Kidney (tissue), 14 donors: Measurements from ENCODE around the gene DOK4. TPM values are rescaled to one million over a fixed set of nuclear protein-coding genes. Genes with fewer than 3 reads are reported as not detected.

ENCODE experiments used
- DNase-seq, 5 donors: peaks; one replicate each; pipeline ENCODE4 v3.0.0-alpha.2; 2013 to 2020
- FAIRE-seq: peaks from 2 replicates; lab custom pipeline; 2012; peaks lifted over from hg19 to GRCh38; lab: Jason Lieb, UNC
- H3K27ac ChIP-seq, 2 donors: one replicate each; pipeline ENCODE4 v1.7.0; 2013; ENCODE audit warnings: low read depth in 2 of 2, low read length in 2 of 2, inconsistent platforms in 1 of 2
- H3K27me3 ChIP-seq: one replicate; pipeline ENCODE4 v1.7.1; 2013; ENCODE audit warnings: low read length, inconsistent platforms; ENCODE audit not compliant: control insufficient read depth, insufficient read depth
- H3K36me3 ChIP-seq, 3 donors: one replicate each; pipeline versions ENCODE4 v1.7.0 to v1.7.1; 2013; ENCODE audit warnings: low read length in 3 of 3, control low read depth in 1 of 3, inconsistent platforms in 1 of 3; ENCODE audit not compliant: insufficient read depth in 3 of 3, control insufficient read depth in 2 of 3
- H3K4me1 ChIP-seq, 3 donors: one replicate each; pipeline versions ENCODE4 v1.7.0 to v1.7.1; 2013; ENCODE audit warnings: low read length in 3 of 3, inconsistent platforms in 1 of 3, low read depth in 1 of 3; ENCODE audit not compliant: control insufficient read depth in 2 of 3, insufficient read depth in 2 of 3
- H3K4me3 ChIP-seq, 3 donors: one replicate each; pipeline versions ENCODE4 v1.7.0 to v1.8.1; 2013; ENCODE audit warnings: low read length in 3 of 3, control low read depth in 1 of 3, inconsistent platforms in 1 of 3
- H3K9ac ChIP-seq, 3 donors: one replicate each; pipeline versions ENCODE4 v1.7.0 to v1.7.1; 2013; ENCODE audit warnings: low read length in 3 of 3, control low read depth in 1 of 3, inconsistent platforms in 1 of 3
- H3K9me3 ChIP-seq, 3 donors: one replicate each; pipeline versions ENCODE4 v1.7.0 to v1.7.1; 2013; ENCODE audit warnings: low read length in 3 of 3, control low read depth in 1 of 3, inconsistent platforms in 1 of 3; ENCODE audit not compliant: control insufficient read depth in 2 of 3, insufficient read depth in 1 of 3
- intact Hi-C: fragments of 100-400 bp; cut with DNase I; formaldehyde crosslinking; loops from one replicate; pipeline ENCODE4 v1.11.1; 2022
- polyA plus RNA-seq: library from polyadenylated mRNA; stranded (reverse); fragments of 350-450 nt; fragmentation: Illumina TruSeq; extraction: RNeasy Lipid Tissue Mini Kit (QIAGEN cat#74804); gene quantifications from one replicate; pipeline ENCODE4 v1.2.3, GENCODE V29; 2014; ENCODE audit warnings: low read depth, low replicate concordance; ENCODE audit not compliant: insufficient read depth
- total RNA-seq: library from RNA; stranded (reverse); fragmentation: NEBNext Ultra II Directional; extraction: Animal tissue kit (Norgen Biotek cat#: 25700); gene quantifications from one replicate; pipeline ENCODE4 v1.2.1, GENCODE V29; 2021
- TF ChIP-seq, protein P1 (sequence below): IDR thresholded peaks from 3 replicates; pipeline ENCODE4 v1.5.1; 2012; ENCODE audit warnings: mild to moderate bottlenecking, moderate library complexity, borderline replicate concordance; ENCODE audit not compliant: insufficient read depth; ENCODE audit errors: extremely low read depth
- donor health status: control.
- donor health status: control.
- donor health status: control.
- donor health status: control.
- donor health status: control.
- donor health status: DM: yes; HTN: yes; CAD: no.
- donor health status: Normal renal cell carcinoma (clear cell type).

The DOK4 gene
- total and polyA plus RNA-seq, 2 donors from 2014 or later = 57.2 to 63.7 TPM

DNA sequence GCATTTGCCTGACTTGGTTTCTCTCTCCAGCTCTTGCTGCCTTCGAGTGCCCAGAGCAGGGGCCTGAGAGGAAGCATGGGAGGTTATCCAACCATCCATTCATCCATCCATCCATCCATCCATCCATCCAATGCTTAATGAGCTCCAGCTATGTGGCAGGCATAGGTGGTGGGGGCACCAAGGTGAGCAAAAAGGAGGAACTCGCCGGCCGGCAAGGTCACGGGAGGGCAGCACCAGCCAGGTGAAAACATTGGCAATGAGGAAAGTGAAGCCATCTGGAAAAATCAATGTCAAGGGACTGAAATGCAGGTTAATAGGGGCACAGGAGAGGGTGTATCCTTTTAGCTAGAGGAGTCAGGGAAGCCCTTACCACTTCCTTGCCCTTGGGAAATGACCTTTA is 18.2 kb upstream of the DOK4 start:
- TF ChIP-seq, protein P1, sequence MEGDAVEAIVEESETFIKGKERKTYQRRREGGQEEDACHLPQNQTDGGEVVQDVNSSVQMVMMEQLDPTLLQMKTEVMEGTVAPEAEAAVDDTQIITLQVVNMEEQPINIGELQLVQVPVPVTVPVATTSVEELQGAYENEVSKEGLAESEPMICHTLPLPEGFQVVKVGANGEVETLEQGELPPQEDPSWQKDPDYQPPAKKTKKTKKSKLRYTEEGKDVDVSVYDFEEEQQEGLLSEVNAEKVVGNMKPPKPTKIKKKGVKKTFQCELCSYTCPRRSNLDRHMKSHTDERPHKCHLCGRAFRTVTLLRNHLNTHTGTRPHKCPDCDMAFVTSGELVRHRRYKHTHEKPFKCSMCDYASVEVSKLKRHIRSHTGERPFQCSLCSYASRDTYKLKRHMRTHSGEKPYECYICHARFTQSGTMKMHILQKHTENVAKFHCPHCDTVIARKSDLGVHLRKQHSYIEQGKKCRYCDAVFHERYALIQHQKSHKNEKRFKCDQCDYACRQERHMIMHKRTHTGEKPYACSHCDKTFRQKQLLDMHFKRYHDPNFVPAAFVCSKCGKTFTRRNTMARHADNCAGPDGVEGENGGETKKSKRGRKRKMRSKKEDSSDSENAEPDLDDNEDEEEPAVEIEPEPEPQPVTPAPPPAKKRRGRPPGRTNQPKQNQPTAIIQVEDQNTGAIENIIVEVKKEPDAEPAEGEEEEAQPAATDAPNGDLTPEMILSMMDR = no peak
- intact Hi-C loops = no loop called here
- no peaks in the 10 kb centered on the region for H3K27me3 ChIP-seq
- H3K4me1 ChIP-seq = peaks cover 0 to 2% (median 0%) of the 10 kb centered on the region in 3 donors
- H3K4me3 ChIP-seq = no peak overlapping the region
- H3K27ac ChIP-seq = no peak overlapping the region
- FAIRE-seq (no peak), DNase-seq (peak in 1 of 5 donors; percentile 26)
- no peaks in the 10 kb centered on the region for H3K36me3 ChIP-seq
- no peak overlapping the region for H3K9ac ChIP-seq
- no peaks in the 10 kb centered on the region for H3K9me3 ChIP-seq

DNA sequence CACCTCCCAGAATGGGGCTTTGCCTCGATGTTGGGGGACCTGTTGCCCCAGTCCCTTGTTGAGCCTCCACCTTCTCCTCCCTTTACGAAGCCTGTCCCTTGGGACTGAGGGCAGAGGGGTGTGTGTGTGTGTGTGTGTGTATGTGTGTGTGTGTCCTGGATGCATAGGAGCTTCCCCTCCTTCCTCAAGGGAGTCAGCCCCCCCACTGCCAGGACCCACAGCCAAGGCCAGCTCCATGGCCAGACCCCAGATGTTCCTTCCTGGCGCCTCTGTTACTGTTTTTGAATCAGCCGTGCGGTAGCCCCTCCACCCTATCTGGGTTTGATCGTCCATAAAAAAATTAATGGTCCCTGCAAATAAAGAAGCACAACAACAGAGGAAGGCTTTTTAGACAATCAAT is 17.7 kb upstream of the DOK4 start:
- Histone ChIP-seq H3K36me3 (no peaks in the 10 kb centered on the region), H3K4me3 (no peak overlapping the region), H3K9me3 (no peaks in the 10 kb centered on the region), H3K4me1 (peaks cover 0 to 2% (median 0%) of the 10 kb centered on the region in 3 donors), H3K27me3 (no peaks in the 10 kb centered on the region), H3K27ac (no peak overlapping the region), H3K9ac (no peak overlapping the region)
- intact Hi-C loops = no loop called here
- TF ChIP-seq, protein P1 = no peak
- FAIRE-seq (no peak), DNase-seq (peak in 2 of 5 donors; percentile 29 to 35)

DNA sequence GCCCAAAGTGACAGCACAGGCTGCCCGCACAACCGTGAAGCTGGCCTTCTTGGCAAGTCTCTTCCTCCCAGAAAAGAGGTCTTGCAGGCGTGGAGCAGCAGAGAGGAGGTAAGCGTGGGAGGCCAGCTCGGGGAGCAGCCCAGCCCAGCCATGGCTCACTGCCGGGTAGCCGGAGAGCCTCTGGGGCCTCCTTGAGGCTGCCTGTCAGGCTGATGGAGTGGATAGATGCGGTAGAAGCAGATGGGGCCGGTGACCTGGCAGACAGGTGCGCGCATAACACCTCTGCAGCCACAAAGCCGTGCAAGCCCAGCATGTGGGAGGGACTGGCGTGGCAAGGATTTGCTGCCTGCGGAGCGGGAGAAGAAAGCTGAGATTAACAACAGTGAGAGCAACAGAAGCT is 17.1 kb upstream of the DOK4 start:
- FAIRE-seq (no peak), DNase-seq (peak; percentile 47 to 80 (median 74))
- TF ChIP-seq, protein P1 = no peak
- H3K9ac ChIP-seq = no peak overlapping the region
- H3K36me3 ChIP-seq = no peaks in the 10 kb centered on the region
- no peaks in the 10 kb centered on the region for H3K9me3 ChIP-seq
- H3K4me1 ChIP-seq = peaks cover 0 to 2% (median 0%) of the 10 kb centered on the region in 3 donors
- no peaks in the 10 kb centered on the region for H3K27me3 ChIP-seq
- H3K27ac ChIP-seq = no peak overlapping the region
- intact Hi-C loops = no loop called here
- H3K4me3 ChIP-seq = no peak overlapping the region
